GM21529 (cell line): ENCODE results near the gene EHD2.

Experiments used
- ATAC-seq: cut with Tn5 transposase; IDR thresholded peaks from one replicate; pipeline ENCODE4 v1.9.1; 2021; ENCODE audit not compliant: unreplicated experiment

EHD2 gene

GRCh38 chr19:47691090-47691489, 22.1 kb upstream of the EHD2 start:
- ATAC-seq = no peak

GRCh38 chr19:47691782-47692181, 21.4 kb upstream of the EHD2 start:
- no peak for ATAC-seq

GRCh38 chr19:47693489-47693888, 19.7 kb upstream of the EHD2 start:
- no peak for ATAC-seq

- no peak for ATAC-seq
Observed at GRCh38 chr19:47693903-47694302, 19.3 kb upstream of the EHD2 start.

GRCh38 chr19:47694466-47695273, 18.6 kb upstream of the EHD2 start:
- ATAC-seq = no peak

GRCh38 chr19:47695533-47696262, 17.5 kb upstream of the EHD2 start:
- no peak for ATAC-seq

GRCh38 chr19:47696635-47697034, 16.6 kb upstream of the EHD2 start:
- no peak for ATAC-seq

GRCh38 chr19:47697863-47698609, 15.2 kb upstream of the EHD2 start:
- ATAC-seq = no peak

- no peak for ATAC-seq
Observed at GRCh38 chr19:47698631-47699359, 14.4 kb upstream of the EHD2 start.

GRCh38 chr19:47699360-47699917, 13.8 kb upstream of the EHD2 start:
- no peak for ATAC-seq

GRCh38 chr19:47700934-47701716, 12.1 kb upstream of the EHD2 start:
- no peak for ATAC-seq

GRCh38 chr19:47701717-47702552, 11.3 kb upstream of the EHD2 start:
- no peak for ATAC-seq

- ATAC-seq = no peak
Observed at GRCh38 chr19:47702671-47703070, 10.6 kb upstream of the EHD2 start.

- ATAC-seq = no peak
Observed at GRCh38 chr19:47703301-47703700, 9.9 kb upstream of the EHD2 start.

- no peak for ATAC-seq
Observed at GRCh38 chr19:47704024-47704423, 9.2 kb upstream of the EHD2 start.

GRCh38 chr19:47704656-47705055, 8.6 kb upstream of the EHD2 start:
- no peak for ATAC-seq

GRCh38 chr19:47707135-47707925, 5.9 kb upstream of the EHD2 start:
- ATAC-seq = no peak

GRCh38 chr19:47711652-47712242, 1.5 kb upstream of the EHD2 start:
- no peak for ATAC-seq
